Stimulated activated CD4-positive, alpha-beta T cell treated with anti-CD3 and anti-CD28 coated beads, Interleukin-12 subunit alpha, Interleukin-12 subunit beta, amount 100 ng/mL, for 4 hours (primary cell): ENCODE data around the gene NAB2.

Source experiments
- DNase-seq: peaks from one replicate; pipeline ENCODE4 v3.0.0-alpha.2; 2020

NAB2 gene

DNA sequence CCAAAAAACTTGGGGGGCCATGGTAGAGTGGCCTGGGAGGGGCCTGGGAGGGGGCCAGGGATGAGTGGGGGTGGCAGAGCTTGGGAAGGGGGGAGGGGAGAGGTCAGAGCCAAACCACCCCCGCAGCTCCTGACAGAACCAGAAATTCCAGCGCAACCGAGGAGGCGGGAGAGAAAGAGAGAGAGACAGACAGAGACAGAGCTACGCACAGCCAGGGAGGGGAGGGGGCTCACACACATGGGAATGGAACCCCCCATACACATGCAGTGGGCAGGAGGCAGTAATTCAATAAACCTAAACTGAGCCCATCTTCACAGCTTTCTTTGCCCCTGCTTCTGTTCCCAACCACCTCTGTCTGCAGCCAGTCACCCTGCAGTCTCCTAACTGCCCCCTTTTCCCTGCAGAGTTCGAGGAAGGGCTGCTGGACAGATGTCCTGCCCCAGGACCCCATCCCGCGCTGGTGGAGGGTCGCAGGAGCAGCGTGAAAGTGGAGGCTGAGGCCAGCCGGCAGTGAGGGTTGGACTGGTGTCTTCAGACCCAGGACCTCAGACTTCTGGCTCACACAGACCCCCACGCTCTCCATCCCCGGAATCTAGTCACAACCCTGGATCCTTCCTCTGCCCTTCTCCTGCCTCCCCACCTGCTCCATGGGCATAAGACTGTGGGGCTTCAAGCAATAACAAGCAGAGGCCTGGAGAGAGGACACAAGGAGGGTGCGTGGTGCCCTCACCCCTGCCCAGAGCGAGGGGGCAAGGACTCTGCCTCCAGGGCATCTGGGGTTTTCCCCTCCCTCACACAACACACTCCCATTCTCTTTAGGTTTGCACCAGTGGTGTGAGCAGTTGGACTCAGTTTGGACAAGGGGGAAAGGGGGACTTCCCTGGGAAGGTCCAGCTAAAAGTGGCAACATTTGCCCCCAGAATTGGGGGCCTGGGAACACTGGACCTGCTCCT is 5.6 kb downstream of the NAB2 start:
- no peak for DNase-seq

GRCh38 chr12:57095440-57095839 is 6.5 kb downstream of the NAB2 start:
- DNase-seq = no peak

DNA sequence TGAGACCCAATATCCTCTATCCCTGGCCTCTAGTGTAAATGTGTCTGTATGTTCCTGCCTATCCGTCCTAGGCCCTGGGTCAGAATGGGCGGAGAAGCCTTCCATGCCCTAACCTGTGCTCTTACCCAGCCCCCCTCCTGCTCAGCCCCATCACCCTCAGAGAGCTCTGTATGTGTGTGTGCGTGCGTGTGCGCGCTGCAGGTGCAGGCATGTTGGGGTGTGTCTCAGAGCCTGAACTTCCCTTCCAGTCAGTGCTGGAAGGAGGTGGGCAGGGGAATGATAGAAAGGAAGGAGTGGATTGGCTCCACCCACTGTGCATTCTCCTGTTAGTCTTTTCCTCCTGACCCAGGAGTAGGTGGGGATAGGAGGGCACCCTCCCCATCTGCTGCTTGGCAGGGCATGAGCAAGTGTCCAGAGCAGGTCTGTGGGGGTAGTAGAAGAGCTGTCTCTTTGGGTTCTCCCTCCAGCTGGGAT is 7.2 kb downstream of the NAB2 start:
- no peak for DNase-seq

- DNase-seq = no peak
Observed at GRCh38 chr12:57096748-57097553, 8.0 kb downstream of the NAB2 start.

- DNase-seq = no peak
Observed at GRCh38 chr12:57097554-57097835, 8.6 kb downstream of the NAB2 start.

DNA sequence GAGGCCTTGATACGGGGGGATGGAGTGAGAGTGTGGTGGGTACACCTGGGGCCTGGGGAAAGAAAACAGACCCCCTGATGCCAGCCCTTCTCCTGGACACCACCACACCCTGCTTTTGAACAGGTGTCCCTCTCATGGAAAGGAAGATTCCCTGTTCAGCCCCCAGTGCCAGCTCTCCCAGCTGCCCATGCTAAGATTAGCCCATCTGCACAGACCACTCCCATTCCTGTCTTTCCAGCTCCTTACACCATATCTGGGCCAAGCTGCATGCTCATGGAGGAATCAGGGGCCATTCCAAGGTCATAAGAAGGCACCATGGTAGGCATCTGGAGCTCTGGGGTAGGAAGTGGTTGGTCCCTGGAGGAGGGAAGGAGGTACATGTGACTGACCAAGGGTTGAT is 9.6 kb downstream of the NAB2 start:
- DNase-seq = no peak

- DNase-seq = no peak
Observed at GRCh38 chr12:57099047-57099714, 10.3 kb downstream of the NAB2 start.

DNA sequence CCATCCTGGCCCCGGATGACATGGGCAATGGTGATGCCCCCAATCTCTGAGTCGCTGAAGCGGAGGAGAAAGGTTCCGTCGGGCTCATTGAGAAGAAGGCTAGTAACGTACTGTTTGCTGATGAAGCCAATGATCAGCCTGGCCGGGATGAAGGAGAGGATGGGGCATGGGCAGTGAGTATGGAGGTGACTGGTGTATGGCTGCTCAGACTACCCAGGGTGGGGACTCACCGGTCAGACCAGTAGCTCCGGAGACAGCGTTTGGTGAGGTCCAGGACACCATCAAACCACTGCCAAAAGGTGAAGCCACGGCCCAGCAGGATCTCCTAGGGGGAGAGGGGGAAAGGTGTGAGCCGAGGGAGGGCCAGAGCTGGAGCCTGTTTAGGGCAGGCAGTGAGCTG is 10.9 kb downstream of the NAB2 start:
- no peak for DNase-seq

- no peak for DNase-seq
Observed at GRCh38 chr12:57101892-57102695, 13.2 kb downstream of the NAB2 start.

DNA sequence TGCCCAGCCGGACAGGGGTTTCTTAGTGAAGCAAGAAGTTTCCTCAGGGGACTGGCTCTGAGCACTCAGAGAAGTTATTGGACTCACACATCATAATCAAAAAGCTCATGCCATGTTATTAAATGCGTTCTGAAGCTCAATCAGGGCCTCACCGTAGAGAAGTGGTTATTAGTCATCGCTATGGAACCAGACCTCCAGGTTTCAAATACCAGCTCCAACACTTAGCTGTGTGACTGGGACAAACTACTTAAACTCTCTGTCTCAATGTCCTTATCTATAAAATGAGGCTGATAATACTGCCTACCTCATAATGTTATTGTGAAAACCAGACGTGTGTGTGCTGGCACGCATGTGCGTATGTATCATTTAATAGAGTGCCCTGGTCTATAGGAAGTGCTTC is 14.9 kb downstream of the NAB2 start:
- DNase-seq = no peak

DNA sequence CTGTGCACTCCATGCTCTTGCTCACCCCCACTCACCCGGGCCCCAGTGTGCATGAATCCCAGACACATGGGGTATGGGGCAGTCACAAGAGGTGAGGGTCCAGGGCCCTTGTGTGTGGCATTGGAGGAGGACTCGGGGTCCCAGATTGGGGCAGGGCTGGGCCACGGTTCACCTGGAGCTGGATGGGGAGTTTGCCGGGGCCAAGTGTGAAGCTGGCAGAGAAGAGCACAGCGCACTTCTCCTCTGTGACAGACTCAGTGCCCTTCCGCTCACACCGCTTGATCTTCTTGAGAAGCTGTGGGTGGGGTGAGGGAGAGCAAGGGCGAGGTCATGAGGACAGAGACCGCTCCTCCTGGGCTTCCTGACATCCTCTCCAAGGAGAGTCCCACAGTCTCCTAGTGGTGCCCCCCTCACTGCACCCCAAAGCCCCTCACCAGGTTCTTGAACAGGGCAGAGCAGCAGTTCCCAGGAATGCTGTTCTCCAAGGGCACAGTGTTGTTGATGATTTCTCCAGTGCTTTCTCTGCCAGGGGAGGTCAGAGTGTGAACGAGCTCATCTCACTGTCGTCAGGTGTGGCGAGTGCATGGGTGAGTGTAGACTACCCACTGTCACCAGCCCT is 15.5 kb downstream of the NAB2 start:
- DNase-seq = no peak

GRCh38 chr12:57105011-57105753 is 16.3 kb downstream of the NAB2 start:
- DNase-seq = no peak

DNA sequence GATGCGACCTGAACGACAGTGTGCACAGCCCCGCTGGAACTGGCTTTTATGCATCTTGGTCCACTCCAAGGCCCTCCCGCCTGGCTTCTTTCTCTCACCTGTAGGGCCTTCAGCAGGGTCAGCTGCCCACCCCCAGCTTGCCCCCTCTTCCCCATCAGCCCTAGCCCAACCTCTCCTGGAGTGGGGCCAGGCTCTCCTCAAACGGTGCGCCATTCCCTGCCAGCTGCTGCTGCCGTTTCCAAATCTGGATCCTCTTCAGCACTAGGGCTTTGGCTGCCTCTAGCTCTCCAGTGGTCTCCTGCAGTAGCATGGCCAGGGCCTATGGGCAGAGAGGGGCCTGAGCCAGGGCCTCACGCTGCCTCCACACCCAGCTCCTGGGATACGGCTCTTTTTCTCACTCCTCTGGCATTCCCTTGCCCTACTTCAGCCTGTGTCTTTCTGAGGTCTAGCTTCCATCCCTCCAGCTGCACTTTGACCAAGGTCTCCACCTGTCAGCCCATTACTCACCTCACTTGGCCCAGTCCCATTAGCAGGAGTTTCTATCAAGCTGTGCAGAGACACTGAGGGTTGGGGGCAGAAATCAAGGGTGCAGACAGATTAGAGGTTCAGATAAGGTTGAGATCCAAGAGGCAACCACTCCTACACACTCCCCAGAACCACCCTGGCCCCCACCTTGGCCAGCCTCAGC is 17.3 kb downstream of the NAB2 start:
- DNase-seq = no peak

GRCh38 chr12:57107456-57108155 is 18.7 kb downstream of the NAB2 start:
- no peak for DNase-seq

- DNase-seq = no peak
Observed at GRCh38 chr12:57109207-57110103, 20.5 kb downstream of the NAB2 start.

DNA sequence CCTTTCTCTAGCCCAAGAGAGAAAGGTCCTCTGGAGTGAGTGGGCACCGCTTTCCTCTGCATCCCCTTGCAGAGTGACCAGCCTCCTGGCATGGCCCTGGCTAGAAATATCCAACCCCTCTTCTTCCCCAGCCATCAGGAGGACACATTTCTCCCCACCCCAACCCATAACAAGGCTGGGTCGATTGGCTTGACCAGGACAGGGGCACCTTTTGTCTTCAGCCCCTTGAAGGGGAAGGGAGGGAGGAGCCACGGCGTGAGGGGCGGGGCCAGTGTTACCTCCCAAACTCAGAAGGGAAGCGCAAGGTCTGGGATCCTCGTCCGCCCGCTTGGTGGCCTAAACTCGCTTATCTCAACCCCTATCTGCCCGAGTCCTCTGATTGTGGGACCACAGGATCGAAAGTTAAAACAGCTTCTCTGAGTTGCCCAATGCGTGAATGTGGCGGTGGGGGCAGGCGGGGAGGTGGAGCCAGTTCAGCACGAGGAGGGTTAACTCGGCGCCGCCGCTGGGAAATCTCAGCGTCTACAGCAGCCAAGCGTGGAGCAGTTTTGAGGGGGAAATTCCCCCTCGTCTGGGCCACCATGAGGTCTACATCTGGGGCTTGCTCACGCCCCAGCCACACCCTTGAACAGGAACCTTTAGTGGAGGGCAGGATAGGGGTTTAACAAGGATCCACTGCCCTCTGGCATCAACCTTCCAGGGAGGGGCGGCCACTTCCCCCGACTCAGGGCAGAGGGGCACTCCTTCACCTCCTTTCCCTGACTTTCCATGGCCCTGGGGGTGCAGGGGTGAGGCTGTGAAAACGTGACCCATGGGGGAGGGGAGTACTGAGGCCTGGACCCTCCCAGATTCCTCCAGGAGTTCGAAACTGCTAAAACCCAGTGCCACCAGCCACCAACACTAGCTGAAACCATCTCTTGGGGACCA is 21.5 kb downstream of the NAB2 start:
- DNase-seq = peak; percentile 74

- peak; percentile 71 for DNase-seq
Observed at GRCh38 chr12:57111031-57111734, 22.3 kb downstream of the NAB2 start, which contains the start of gene STAT6. Gene STAT6, minus strand, starts transcription at chr12:57111362. Its CDS starts 3,084 bp downstream, at chr12:57108278.
